K562 (cell line): Measurements from ENCODE around the gene TRIM65.

ENCODE experiments used
- CTCF ChIP-seq, 3 experiments: IDR thresholded peaks in 2 of 3; conservative IDR thresholded peaks in 1 of 3; 2 replicates each; pipeline ENCODE4 v1.5.1; 2011 to 2012; ENCODE audit warnings: low read length in 3 of 3, mild to moderate bottlenecking in 3 of 3, control low read depth in 2 of 3, improper control_type of control experiment in 1 of 3, inconsistent platforms in 1 of 3, low read depth in 1 of 3, mixed read lengths in 1 of 3, moderate library complexity in 1 of 3; ENCODE audit not compliant: insufficient read depth in 2 of 3
- EP300 ChIP-seq: IDR thresholded peaks from 2 replicates; pipeline ENCODE4 v1.6.1; 2012; ENCODE audit warnings: low read length, improper control_type of control experiment
- ERF ChIP-seq: fragments of 450-650 bp; formaldehyde crosslinking; IDR thresholded peaks from 2 replicates; pipeline ENCODE4 v1.4.0; 2020; ENCODE audit warnings: mild to moderate bottlenecking, mixed read lengths
- MAFK ChIP-seq: IDR thresholded peaks from 2 replicates; pipeline ENCODE4 v1.6.1; 2011; ENCODE audit warnings: low read length, improper control_type of control experiment
- NCOA2 ChIP-seq, 2 experiments: fragments of 450-650 bp; IDR thresholded peaks; 2 replicates each; pipeline ENCODE4 v1.6.1; 2018; ENCODE audit warnings: mild to moderate bottlenecking in 2 of 2, moderate library complexity in 1 of 2; ENCODE audit not compliant: partially characterized antibody in 2 of 2
- NR2C2 ChIP-seq, 2 experiments: fragments of 200-800 bp in 1 of 2; sonication (Bioruptor generic) in 1 of 2; sonication (generic) in 1 of 2; formaldehyde crosslinking in 1 of 2; IDR thresholded peaks; 2 replicates each; pipeline versions ENCODE4 v1.6.1 to v1.8.0; 2016 to 2022; ENCODE audit warnings: mild to moderate bottlenecking in 1 of 2, missing compliant biosample characterization in 1 of 2, missing genetic modification characterization in 1 of 2, missing genetic modification reagents in 1 of 2
- NR3C1 ChIP-seq: sonication (generic); formaldehyde crosslinking; IDR thresholded peaks from 2 replicates; pipeline ENCODE4 v1.8.1; 2022; ENCODE audit warnings: missing genetic modification reagents
- POLR2A ChIP-seq: fragments of 450-650 bp; conservative IDR thresholded peaks from 2 replicates; pipeline ENCODE4 v1.6.1; 2016
- SIN3B ChIP-seq: fragments of 450-650 bp; IDR thresholded peaks from 2 replicates; pipeline ENCODE4 v1.6.1; 2017; ENCODE audit warnings: low read depth, mild to moderate bottlenecking, moderate library complexity

- TF ChIP-seq ERF (CRISPR knock-in tag) (no peak), SIN3B (no peak), MAFK (no peak), POLR2A (no peak), NR3C1 (CRISPR knock-in tag) (no peak), NR2C2 (CRISPR knock-in tag; IDR thresholded peaks at IDR 0.05) (no peak), NR2C2 (tag; IDR thresholded peaks at IDR 0.05) (no peak), NCOA2 (IDR thresholded peaks at IDR 0.05; ENCODE audit: partially characterized antibody in 2 of 2) (no peak), CTCF (IDR thresholded peaks at IDR 0.05 in 2 of 3, conservative IDR thresholded peaks at IDR 0.05 in 1 of 3; ENCODE audit: insufficient read depth in 2 of 3, low read depth in 1 of 3, low read length in 3 of 3) (no peak), EP300 (no peak)
Observed at GRCh38 chr17:75915268-75915667, 18.5 kb upstream of the TRIM65 start.
